K562 (cell line): ENCODE results near the gene COMMD8. TPM values are rescaled to one million over a fixed set of nuclear protein-coding genes. Genes with fewer than 3 reads are reported as not detected.

Experiments
- ZNF253 ChIP-seq: fragments of 250-450 bp; sonication (Bioruptor Pico); conservative IDR thresholded peaks from 2 replicates; pipeline ENCODE4 v1.6.1; 2021; ENCODE audit warnings: mild to moderate bottlenecking
- ZSCAN29 ChIP-seq: fragments of 450-650 bp; IDR thresholded peaks from 2 replicates; pipeline ENCODE4 v1.6.1; 2017
- polyA plus RNA-seq, 8 experiments: library from polyadenylated mRNA; depleted of rRNA in 4 of 8; stranded (reverse) in 5 of 8; unstranded in 3 of 8; fragments of >200 nt; fragmentation: Nextera tagmentation in 2 of 8; fragmentation: Illumina TruSeq in 1 of 8; extraction: Ambion mirVana in 2 of 8; extraction: Trizol in 1 of 8; gene quantifications; 2 replicates each; pipeline versions ENCODE4 v1.2.1 to v1.2.3, GENCODE V29; 2011 to 2014; ENCODE audit warnings: inconsistent platforms in 1 of 8, missing spikeins in 1 of 8
- total RNA-seq, 7 experiments: library from RNA; depleted of rRNA in 6 of 7; stranded (reverse); fragments of >200 nt in 6 of 7; fragmentation: Illumina TruSeq in 2 of 7; extraction: Trizol in 2 of 7; gene quantifications; 2 replicates each; pipeline versions ENCODE4 v1.2.1 to v1.2.3, GENCODE V29; 2011 to 2021; ENCODE audit warnings: low replicate concordance in 1 of 7
- TF ChIP-seq, protein P1 (sequence below): fragments of 250-450 bp; sonication (Bioruptor Pico); IDR thresholded peaks from 2 replicates; pipeline ENCODE4 v1.4.0; 2020
- TF ChIP-seq, protein P2 (sequence below): fragments of 450-650 bp; IDR thresholded peaks from 2 replicates; pipeline ENCODE4 v1.6.1; 2016; ENCODE audit warnings: borderline replicate concordance

Gene COMMD8
- total and polyA plus RNA-seq, 9 of the 15 experiments (the other 6 are each of a cell fraction or from before 2014, with no cell fraction given): 7.6 to 41.0 (median 13.1) TPM

DNA sequence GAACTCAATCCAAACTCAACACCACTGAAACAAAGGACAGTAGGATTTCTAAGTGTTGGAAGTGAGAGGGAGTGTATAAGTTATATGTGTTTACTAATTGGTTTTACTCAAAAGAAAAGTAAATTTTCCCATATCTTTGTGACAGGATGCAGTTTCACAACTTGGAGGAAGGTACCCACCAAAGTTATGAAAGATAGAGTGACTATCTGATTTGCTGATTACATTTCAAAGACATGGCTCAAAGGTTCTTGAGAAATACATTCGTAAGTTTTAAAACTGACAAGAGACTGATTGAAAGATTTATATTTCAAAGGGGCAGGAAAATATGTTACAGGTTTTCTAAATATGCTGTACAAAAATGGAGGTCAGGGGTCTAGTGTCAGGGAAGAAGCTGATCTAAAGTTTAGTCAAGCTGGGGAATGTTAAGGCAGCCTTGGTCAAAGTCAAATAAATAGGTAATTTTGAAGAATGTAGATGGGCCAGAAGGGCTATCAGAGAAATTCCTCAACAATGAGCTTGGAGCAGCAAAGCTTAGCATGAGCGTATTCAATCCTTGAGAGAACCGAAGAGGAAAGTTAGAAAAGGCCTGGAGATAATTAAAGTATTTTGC is 9.7 kb upstream of the COMMD8 start (continued):
- TF ChIP-seq, protein P1, sequence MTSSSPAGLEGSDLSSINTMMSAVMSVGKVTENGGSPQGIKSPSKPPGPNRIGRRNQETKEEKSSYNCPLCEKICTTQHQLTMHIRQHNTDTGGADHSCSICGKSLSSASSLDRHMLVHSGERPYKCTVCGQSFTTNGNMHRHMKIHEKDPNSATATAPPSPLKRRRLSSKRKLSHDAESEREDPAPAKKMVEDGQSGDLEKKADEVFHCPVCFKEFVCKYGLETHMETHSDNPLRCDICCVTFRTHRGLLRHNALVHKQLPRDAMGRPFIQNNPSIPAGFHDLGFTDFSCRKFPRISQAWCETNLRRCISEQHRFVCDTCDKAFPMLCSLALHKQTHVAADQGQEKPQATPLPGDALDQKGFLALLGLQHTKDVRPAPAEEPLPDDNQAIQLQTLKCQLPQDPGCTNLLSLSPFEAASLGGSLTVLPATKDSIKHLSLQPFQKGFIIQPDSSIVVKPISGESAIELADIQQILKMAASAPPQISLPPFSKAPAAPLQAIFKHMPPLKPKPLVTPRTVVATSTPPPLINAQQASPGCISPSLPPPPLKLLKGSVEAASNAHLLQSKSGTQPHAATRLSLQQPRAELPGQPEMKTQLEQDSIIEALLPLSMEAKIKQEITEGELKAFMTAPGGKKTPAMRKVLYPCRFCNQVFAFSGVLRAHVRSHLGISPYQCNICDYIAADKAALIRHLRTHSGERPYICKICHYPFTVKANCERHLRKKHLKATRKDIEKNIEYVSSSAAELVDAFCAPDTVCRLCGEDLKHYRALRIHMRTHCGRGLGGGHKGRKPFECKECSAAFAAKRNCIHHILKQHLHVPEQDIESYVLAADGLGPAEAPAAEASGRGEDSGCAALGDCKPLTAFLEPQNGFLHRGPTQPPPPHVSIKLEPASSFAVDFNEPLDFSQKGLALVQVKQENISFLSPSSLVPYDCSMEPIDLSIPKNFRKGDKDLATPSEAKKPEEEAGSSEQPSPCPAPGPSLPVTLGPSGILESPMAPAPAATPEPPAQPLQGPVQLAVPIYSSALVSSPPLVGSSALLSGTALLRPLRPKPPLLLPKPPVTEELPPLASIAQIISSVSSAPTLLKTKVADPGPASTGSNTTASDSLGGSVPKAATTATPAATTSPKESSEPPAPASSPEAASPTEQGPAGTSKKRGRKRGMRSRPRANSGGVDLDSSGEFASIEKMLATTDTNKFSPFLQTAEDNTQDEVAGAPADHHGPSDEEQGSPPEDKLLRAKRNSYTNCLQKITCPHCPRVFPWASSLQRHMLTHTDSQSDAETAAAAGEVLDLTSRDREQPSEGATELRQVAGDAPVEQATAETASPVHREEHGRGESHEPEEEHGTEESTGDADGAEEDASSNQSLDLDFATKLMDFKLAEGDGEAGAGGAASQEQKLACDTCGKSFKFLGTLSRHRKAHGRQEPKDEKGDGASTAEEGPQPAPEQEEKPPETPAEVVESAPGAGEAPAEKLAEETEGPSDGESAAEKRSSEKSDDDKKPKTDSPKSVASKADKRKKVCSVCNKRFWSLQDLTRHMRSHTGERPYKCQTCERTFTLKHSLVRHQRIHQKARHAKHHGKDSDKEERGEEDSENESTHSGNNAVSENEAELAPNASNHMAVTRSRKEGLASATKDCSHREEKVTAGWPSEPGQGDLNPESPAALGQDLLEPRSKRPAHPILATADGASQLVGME (CRISPR knock-in tag): no peak
- TF ChIP-seq, protein P2, sequence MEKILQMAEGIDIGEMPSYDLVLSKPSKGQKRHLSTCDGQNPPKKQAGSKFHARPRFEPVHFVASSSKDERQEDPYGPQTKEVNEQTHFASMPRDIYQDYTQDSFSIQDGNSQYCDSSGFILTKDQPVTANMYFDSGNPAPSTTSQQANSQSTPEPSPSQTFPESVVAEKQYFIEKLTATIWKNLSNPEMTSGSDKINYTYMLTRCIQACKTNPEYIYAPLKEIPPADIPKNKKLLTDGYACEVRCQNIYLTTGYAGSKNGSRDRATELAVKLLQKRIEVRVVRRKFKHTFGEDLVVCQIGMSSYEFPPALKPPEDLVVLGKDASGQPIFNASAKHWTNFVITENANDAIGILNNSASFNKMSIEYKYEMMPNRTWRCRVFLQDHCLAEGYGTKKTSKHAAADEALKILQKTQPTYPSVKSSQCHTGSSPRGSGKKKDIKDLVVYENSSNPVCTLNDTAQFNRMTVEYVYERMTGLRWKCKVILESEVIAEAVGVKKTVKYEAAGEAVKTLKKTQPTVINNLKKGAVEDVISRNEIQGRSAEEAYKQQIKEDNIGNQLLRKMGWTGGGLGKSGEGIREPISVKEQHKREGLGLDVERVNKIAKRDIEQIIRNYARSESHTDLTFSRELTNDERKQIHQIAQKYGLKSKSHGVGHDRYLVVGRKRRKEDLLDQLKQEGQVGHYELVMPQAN: no peak
- TF ChIP-seq ZNF253 (no peak), ZSCAN29 (no peak)
